GM12801 (cell line): ENCODE results near the gene SLC6A3.

Source experiments
- TF ChIP-seq, protein P1 (sequence below): IDR thresholded peaks from one replicate; pipeline ENCODE4 v1.5.1; 2011; ENCODE audit warnings: control low read depth; ENCODE audit not compliant: insufficient read length; ENCODE audit errors: extremely low read depth

Gene SLC6A3

GRCh38 chr5:1445313-1445688 is at the start of gene SLC6A3:
Gene SLC6A3, minus strand, starts transcription at chr5:1445440. Its CDS starts 2,243 bp downstream, at chr5:1443197.
- TF ChIP-seq, protein P1, sequence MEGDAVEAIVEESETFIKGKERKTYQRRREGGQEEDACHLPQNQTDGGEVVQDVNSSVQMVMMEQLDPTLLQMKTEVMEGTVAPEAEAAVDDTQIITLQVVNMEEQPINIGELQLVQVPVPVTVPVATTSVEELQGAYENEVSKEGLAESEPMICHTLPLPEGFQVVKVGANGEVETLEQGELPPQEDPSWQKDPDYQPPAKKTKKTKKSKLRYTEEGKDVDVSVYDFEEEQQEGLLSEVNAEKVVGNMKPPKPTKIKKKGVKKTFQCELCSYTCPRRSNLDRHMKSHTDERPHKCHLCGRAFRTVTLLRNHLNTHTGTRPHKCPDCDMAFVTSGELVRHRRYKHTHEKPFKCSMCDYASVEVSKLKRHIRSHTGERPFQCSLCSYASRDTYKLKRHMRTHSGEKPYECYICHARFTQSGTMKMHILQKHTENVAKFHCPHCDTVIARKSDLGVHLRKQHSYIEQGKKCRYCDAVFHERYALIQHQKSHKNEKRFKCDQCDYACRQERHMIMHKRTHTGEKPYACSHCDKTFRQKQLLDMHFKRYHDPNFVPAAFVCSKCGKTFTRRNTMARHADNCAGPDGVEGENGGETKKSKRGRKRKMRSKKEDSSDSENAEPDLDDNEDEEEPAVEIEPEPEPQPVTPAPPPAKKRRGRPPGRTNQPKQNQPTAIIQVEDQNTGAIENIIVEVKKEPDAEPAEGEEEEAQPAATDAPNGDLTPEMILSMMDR = no peak

GRCh38 chr5:1493941-1494340 is 48.7 kb upstream of the SLC6A3 start:
- TF ChIP-seq, protein P1 = no peak

DNA sequence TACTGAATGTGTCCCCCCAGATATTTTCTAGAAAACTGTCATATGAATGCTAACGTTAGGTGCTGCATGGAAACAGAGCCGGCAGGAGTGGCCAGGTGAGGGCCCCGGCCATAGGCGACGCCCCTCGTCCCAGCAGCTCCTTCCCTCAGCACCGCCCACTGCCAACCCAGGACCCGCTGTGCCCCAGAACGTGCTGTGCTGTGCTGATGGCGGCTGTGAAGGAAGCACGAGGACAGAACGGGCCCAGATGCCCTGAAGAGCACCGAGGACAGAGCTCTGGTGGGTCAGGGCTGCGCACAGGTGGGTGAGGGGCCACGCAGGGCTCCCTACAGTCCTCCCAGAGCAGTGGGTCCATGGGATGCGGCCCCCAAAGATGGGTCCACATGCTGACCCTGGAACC is 48.2 kb upstream of the SLC6A3 start:
- TF ChIP-seq, protein P1 = no peak

DNA sequence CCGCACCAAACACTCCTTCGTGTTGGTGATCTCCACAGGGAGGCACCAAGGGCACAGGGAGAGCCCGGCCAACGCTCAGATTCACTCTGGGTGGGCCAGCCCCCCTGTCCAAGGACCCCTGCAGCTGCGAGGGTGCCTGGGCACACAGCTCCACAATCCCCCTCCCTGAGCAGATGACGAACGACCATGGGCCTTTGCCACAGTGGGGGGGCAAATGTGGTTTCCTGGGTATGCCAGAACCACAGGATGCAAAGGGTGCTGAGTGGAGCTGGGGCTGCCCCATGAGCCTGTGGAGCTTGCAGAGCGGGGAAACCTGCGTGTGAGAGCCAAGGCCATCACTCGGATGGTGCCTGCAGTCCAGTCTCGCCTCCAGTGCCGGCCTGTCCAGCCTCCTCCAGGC is 47.5 kb upstream of the SLC6A3 start:
- TF ChIP-seq, protein P1 = no peak

- TF ChIP-seq, protein P1 = no peak
Observed at GRCh38 chr5:1490376-1490775, 45.1 kb upstream of the SLC6A3 start.

GRCh38 chr5:1489754-1490153 is 44.5 kb upstream of the SLC6A3 start:
- TF ChIP-seq, protein P1 = no peak

DNA sequence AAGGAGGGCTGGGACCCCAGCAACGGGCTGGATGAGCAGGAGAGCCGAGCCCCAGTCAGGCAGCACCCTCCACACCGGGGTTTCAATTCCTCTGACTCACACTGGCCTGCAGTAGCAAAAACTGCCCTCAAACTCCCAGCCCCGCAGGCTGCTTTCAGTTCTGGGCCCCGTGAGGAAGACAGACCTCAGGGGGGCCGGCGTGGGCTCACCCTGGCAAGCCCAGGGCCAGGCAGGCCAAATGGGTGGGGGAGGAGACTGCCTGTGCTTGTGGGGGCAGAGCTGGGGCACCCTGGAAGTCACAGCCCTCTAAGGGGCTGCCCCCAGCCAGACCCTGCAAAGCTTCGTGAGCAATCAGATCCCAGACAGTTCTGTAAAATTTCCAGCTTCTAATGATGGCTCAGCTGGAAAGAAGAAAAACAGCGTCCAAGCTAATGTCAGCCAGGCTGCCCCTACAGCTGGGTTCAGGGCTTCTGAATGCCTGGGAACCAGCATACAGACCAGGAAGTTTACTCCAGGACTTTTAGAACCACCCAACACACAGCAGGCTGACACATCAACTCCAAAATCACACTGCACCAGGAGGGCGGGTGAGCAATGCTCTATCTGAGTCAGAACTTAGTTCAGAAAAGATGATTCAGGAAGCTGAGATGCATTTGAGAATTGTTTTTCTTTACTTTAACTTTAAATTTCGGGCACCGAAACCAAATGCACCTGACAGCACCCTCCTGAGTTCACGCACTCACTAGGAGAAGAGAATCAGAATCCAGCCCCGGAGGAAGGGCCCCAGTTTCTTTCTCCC is 43.8 kb upstream of the SLC6A3 start:
- TF ChIP-seq, protein P1 = no peak
